Measurements from ENCODE around the gene ZNF346. TPM values are rescaled to one million over a fixed set of nuclear protein-coding genes. Genes with fewer than 3 reads are reported as not detected.

Gene ZNF346
- polyA plus RNA-seq, 1 donor = 16.9 TPM

Other genes with a start within 250 kb of the ZNF346 start
- 1.0 TPM for gene UNC5A, start 212.1 kb upstream of the ZNF346 start, polyA plus RNA-seq
- 0.28 TPM for gene HK3, start 123.3 kb upstream of the ZNF346 start, polyA plus RNA-seq
- 31.1 TPM for gene UIMC1, start 15.9 kb upstream of the ZNF346 start, polyA plus RNA-seq
- 97.0 TPM for gene FGFR4, start 64.2 kb downstream of the ZNF346 start, polyA plus RNA-seq
- gene NSD1, start 111.1 kb downstream of the ZNF346 start, polyA plus RNA-seq = 27.2 TPM